Activated CD4-positive, alpha-beta T cell treated with anti-CD3 and anti-CD28 coated beads, Interleukin-2, amount 50 U/mL, for 48 hours (primary cell): ENCODE measurements around the gene BPIFA1.

Experiments
- DNase-seq, 2 experiments: peaks; one replicate each; pipeline ENCODE4 v3.0.0-alpha.2; 2020

Gene BPIFA1

DNA sequence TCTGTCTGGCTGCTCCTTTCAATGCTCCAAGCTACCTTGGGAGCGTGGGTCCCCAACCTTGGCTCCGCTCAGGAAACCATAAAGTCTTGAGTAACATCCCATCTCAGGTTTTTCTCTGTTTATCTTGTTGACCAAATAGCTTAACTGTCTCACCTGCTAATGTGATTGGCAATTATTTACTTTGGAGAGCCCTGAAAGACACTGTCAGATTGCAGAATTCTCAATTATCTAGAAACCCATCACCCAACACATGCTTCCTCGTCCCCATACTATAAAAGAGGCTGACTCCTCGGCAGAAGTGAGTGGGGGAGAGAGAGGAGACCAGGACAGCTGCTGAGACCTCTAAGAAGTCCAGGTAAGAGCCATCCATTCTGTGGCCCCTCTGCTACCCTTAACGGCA lies at the start of gene BPIFA1:
BPIFA1 (plus strand) TSS at position 301 of the 400 bp plus-strand sequence. CDS start 1,716 bp downstream, outside the sequence.
- DNase-seq = no peak

DNA sequence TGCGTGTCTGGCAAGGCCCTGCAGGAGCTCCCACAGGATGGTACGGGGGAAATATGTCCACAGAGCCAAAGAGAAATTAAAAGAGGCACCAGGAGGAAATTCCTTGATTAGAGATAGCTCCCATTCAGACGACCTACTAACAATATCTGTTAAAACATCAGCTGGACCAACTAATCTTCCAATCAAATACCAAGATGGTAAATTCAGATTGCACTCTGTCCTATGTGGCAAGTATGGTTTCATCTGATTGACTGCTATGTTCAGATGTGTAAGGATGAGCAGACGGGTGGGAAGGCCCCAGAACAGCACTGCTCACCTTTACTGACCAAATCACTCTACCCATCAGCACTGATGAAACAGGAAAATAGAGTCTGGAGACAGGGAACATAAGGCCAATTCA lies 48.3 kb upstream of the BPIFA1 start:
- DNase-seq = no peak

DNA sequence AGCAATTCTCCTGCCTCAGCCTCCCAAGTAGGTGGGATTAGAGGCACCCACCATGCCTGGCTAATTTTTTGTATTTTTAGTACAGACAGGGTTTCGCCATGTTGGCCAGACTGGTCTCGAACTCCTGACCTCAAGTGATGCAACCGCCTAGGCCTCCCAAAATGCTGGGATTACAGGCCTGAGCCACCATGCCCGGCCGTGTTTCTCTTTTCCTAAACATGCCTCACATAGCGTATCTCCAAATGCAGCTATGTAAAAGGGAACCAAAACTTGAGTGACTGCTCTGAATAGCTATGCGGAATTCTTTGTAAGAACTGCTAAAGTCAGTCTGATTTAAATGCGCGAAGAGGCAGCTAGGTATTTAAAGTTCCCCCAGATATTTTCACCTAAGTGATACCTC lies 47.4 kb upstream of the BPIFA1 start:
- no peak for DNase-seq

DNA sequence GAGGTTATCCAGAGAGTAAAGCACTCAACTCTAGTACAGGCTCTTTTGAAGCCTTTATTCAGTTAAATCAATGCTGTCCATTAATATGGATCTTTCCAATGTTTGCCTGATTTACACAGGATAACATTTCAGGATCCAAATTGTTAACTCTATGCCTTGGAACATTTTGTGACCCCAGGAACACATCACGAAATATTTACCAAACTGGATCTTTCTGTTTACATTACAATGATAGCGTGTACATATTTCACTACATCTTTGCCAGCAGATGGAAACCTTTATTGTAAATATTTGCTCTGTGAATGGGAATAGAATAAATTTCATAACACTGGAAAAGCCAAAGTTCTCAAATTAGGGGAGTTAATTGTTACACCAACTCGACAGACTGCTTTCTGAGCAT lies 44.3 kb upstream of the BPIFA1 start:
- DNase-seq = no peak

DNA sequence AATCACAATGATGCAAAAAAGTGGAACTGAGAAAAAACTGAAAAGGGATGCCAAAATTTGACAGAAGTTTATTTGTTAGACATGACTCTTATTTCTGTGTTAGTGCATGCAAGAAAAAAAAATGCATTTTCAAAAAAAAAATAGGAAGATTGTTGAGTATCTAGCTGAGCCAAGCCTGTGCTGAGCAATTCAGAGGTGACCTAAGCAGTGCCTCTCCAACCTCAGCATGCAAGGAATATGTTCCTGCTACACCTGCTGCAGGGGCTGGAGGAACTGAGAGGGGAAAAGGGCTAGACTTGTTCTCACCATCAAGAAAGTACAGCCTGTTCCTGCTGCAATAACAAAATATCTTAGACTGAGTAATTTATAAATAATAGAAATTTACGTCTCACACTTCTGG lies 43.8 kb upstream of the BPIFA1 start:
- DNase-seq = no peak

DNA sequence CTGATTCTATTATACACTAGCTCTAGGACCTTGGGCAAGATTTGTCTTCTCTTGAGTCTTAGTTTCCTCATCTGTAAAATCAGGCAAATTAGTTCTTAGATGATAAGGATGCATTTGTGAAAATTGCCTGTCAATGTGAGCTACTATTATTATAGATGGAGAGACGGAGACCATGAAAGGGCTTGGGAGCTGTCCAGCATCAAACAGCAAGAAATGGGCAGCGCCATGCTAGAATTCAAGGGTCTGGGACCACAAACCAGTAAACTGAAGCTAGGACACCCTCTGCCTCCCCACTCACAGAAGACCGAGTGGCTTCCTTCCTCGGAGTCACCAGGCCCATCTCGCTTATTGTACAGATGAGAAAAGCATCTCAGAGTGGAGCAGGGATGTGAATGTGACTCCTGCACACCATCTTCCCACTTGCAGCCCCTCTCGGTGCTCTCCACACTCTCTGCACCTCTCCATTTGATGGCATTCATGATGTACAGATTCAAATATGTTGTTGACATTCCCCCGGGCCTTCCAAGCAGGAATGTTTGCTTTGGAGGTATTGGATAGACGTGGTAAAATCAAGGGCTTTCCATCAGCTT lies 42.8 kb upstream of the BPIFA1 start:
- DNase-seq = no peak

DNA sequence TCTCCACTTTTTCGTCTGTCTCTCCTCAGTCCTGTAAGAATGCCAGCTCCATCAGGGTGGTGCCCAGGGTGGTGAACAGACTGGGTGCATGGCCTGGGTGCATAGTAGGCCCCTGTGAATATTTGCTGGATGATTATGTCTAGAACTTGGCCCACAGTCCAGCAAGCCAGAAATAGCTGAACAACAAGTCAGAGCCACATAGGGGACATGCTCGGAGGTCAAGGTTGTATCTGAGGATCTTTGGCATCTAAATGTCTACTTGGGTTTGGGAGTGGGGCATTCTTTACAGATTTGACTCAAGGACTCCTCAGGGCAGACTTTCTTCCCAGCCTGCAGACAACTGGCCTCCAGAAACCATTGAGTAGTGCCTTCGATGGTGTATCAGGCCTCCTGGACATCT lies 36.8 kb upstream of the BPIFA1 start:
- DNase-seq = no peak

DNA sequence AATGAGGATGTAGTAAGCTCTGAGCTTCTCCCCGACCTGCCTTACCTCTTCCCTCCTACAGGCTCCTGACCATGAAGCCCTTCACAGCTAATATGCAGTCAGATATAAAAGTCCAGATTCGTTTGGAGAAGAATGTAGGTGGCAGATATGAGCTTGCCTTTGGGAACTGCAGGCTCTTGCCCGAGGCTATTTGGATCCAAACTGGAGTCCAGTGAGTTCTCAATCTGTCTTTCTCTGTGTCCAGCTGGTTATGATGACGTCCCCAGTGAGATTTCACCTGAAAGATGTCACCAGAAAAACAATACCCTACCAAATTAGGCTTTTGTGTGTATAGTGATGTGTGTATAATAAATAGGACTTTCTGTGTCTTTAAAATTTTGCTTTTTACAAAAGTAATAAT lies 33.3 kb upstream of the BPIFA1 start:
- DNase-seq = no peak

DNA sequence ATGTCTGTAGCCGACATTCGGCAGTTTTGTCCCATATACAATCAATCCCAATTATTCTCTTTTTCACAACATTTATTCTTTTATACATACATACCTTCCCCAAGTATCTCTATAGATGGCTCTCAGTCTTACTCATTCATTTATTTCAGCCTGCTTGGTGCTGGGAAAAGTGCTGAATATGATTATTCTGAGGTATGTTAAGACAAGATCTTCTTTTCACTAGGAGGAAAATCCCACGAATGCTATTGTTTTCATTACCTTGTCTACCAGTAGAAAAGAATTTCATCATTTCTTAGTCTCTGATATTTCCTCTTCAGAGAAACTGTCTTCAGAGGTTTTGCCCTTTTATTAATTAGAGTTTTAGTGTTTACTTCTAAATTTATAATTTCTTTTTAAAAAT lies 32.4 kb upstream of the BPIFA1 start:
- DNase-seq = no peak

DNA sequence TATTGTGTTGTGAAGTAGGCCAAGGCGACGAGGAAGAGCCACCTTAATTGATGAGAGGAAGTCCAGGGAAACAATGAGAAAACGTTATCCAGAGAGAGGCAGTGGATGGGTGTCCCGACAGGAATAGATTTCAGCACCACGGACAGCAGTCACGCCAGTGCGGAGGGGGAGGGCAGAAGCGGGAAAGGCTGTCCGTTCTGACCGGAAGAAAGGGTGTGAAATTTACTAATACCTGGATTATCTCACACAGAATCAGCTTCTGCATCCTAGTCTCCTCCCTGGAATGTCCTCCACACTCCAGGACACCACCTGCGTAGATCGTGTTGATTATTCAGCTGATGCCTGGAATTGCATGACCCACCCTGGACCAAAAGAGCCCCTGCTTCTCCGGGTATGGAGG lies 26.0 kb upstream of the BPIFA1 start:
- peak; percentile 43 to 59 for DNase-seq

DNA sequence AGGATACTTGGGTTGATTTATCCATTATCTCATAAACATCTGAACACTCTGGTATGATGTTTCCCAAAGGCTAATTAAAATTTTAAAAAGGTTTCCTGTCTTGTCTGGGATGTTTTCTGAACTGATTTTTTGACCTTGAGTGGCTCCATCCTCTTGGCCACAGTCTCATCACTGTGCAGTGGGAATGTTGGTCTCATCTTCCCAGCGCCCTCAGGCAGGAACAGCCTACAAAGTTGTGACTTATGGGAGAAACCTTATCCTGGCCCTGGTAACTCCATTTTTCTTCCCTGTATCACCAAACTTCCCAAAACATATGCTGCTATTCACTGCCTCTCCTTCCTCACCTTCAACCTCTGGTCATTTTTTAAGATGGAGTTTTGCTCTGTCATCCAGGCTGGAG lies 25.4 kb upstream of the BPIFA1 start:
- no peak for DNase-seq

DNA sequence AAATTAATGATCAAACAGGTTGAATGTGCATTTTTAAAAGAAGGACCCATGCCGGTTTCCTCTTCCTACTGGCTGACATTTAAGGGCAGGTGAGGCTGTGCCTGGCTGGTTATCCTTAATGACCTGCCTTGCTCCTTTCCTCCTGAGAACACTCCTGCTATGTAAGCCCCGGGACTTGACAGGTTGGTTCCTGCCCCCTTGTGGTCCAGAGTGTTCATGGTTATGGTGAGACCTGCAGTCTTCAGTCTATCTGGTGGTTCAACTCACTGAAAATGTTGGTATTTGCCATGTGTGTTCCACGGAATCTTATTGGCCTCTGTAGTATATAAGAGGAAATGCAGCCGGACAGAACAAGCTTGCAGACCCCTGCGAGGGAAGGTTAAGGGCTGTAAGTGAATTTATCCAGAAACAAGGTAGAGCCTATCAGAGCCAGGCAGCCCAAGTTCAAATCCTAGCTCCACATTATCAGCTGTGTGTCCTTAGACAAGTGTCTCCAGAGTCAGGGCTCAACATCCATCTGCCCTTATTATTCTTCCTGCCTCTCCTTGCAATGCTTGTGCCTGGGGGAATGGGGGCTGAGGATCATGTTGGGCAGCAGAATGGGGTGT lies 23.9 kb upstream of the BPIFA1 start:
- peak; percentile 8 to 37 for DNase-seq

DNA sequence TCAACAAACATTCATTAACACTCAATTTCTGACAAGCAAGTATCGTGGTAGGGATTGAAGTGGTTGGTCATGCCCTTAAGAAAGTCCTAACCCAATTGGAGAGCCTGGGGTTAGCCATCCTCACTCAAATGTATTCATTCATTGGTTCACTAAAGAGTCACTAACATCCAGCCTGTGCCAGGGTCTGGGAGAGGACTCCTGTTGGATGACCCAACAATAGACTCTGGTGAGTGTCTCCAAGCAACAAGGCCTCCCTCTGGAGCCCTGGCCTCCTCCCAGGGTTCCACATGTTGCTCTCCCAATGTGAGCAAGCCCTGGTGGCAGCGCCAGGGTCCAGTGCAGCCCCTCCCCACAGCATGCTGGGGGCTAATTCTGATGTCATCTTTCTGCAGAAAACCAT lies 18.7 kb upstream of the BPIFA1 start, which contains the start of gene BPIFA3:
BPIFA3 (plus strand) TSS at position 301 of the 400 bp plus-strand sequence. CDS start 185 bp downstream, outside the sequence.
- DNase-seq = no peak

DNA sequence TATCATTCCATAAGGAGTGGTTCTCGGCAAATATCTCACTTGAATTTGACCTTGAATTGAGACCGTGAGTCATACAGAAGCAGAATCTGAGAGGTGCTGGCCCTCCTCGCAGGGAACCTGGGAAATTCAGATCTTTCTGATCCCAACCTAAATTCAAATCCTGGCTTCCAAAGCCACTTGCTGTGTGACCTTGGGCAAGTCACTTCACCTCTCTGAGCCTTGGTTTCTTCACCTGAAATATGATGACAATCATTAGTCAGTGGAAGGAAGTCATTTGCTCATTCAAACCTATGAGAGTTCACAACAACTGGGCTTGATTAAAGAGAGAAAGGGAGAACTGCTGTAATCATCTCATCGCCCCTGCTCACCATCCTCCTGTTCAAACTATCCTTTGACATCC lies 11.4 kb upstream of the BPIFA1 start:
- DNase-seq = no peak

DNA sequence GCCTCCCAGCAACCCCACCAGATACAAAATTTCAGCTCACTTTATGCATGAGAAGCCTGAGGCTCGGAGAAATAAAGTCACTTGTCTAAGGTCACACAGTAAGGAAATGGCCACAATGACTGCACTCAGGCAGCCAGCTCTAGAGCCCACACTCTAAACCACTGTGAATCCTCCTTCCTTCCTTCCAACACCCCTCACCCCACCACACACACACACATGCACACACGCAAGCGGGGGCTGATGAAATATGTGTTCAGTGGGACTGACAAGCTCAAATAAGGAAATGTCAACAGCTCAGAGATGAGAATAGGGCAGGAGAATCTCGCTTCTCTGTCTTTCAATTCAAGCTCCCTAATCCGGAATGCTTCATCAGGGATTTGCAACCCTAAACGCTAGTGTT lies 6.0 kb upstream of the BPIFA1 start:
- DNase-seq = no peak

DNA sequence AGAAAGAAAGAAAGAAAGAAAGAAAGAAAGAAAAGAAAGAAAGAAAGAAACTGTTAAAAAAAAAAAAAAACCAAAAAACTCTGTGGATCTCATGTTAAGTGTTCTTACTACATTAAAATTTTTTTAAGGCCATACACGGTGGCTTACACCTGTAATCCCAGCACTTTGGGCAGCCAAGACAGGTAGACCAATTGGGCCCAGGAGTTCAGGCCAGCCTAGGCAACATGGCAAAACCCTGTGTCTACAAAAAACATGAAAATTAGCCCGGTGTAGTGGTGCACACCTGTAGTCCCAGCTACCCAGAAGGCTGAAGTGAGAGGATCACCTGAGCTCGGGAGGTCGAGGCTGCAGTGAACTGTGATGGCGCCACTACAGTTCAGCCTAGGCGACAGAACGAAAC lies 4.6 kb upstream of the BPIFA1 start:
- no peak for DNase-seq

DNA sequence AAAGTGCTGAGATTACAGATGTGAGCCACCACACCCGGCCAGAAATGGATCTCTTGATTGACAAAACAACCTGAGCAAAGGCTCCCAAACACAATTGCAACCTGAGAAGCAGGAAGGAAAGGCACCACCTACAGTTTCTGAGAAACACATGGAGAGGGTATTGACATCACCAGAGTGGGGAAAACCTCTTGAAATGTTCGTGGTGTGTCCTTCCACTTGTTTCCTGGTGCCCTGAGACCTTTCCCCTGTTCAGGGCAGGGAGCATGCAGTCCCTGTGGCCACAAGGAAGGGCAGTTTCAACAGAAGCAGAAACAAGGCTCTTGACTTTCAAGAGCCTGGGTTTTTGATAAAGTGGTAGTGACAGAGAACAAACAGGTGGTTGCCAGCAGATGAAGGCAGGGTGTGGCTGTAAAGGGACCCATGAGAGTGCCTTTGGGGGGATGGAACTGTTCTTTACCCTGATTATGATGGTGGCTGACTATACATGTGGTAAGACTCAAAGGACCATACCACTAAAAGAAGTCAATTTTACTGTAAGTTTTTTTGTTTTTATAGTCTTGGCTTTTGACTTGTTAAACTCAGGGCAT lies 3.2 kb upstream of the BPIFA1 start:
- DNase-seq = no peak

DNA sequence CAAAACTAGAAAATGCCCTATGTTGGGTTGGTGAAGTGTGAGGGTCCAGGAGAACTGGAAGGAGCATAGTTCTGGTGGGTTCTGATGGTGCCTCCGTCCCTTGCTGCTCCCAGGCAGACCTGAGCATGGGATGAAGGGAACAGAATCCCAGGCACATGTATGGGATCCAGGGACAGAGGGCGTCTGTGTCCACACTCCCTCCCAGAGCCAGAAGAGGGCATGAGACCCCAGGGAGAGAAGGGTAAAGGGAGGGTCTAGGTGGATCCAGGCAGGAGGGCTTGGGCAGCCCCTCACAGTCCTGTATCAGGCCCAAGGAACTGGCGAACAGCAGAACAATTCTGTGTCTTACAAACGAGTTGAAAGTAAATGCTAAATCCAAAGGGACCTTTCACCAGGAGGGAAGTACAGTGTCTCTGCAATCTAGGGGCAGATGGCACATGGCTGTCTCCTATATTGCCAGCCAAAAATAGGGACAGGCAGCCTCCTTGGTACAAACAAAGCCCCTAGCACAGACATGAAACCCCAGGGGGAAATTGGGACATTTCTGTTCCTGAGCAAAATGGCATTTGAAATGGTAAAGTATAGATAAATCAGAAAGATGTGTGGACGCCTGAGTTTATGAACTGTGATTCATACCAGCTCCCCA lies 2.5 kb upstream of the BPIFA1 start:
- DNase-seq = no peak

DNA sequence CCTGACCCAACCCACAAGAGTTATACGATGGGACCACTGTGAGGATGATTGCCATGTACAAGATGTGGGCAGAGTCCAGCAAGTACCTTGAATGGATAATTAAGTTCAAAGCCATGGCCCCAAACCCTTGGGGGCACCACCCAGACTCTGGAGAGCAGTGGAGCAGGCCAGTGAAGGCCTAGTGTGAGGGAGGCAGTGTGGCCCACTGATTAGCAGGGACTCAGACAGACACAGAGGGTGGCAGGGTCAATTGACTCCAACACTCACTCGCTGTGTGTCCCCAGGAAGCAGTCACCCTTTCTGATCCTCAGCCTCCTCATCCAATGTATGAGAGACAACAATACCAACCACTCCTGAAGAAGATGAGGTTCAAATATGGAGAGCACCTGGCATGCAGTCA lies 1.7 kb upstream of the BPIFA1 start:
- DNase-seq = no peak

DNA sequence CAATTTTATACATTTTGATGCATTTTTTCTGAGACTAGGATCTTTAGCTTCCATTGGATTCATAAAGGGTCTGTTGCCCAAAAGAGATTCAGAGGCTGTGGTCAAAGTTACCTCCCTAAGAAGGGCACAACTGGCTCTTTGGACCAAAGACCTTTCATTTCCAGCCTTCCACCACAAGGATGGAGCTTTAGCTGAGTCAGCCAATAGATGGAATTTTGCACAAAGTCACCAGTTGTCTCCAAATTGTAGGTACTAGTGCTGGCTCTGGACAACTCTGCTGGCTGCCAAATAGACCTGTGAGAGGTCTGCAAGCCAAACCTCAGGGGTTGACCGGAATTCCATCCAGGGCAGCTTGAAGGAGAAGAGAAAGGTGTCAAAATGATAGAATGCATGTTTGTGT lies 555 bp downstream of the BPIFA1 start:
- DNase-seq = no peak

DNA sequence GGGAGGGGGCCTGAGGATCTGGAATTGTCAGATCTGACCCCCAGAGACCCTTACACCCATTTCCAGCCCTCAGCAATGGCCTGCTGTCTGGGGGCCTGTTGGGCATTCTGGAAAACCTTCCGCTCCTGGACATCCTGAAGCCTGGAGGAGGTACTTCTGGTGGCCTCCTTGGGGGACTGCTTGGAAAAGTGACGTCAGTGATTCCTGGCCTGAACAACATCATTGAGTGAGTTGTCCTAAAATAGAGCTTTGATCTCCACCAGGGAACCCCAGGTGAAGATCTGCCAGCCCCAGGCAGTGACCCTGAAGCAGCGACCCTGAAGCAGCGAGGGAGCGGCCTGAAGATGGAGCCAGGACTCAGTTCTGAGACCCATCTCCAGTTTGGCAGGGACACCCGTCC lies 2.2 kb downstream of the BPIFA1 start:
- DNase-seq = no peak

DNA sequence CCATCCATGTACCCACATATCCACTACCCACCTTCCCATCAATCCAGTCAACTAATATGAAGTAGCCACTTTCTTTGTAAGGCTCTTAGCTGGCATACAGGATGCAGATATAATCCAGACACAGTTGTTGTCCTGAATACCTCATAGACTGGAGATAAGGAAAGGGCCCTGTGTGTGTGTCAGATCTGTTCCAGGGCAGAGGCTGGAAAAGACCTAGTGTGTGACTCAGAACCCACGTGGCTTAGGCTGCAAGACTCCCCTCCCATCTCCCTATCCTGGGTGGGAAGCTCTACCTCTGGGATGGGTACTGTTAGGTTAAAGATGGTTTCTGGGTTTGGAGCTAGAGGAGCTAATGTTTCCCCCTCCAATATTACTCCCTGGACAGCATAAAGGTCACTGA lies 3.6 kb downstream of the BPIFA1 start:
- no peak for DNase-seq

DNA sequence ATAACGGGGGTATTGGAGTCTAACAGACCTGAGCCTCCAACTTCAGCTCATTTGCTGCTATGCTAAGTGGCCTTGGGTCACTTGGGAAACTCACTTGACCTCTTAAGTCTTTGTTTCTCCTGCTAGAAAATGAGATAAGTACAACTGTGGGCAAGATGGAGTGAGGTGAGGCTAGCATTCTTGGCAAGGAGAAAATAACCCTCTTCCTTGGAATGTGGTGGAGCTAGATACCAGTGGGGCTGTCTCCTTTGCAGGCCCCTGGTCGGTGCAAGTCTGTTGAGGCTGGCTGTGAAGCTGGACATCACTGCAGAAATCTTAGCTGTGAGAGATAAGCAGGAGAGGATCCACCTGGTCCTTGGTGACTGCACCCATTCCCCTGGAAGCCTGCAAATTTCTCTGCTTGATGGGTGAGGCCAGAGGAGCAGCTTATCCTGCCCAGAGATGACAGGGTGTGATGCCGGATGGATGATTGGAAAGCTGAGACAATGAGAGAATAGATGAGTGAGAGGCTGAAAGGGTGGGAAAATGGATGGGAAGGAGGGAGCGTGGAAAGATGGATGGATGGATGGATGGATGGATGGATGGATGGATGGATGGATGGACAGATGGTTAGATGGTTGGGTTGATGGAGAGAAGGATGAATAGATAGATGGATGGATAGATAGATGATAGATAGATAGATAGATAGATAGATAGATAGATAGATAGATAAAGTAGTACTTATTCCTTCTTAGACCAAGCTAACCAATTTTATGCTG lies 4.4 kb downstream of the BPIFA1 start:
- no peak for DNase-seq

DNA sequence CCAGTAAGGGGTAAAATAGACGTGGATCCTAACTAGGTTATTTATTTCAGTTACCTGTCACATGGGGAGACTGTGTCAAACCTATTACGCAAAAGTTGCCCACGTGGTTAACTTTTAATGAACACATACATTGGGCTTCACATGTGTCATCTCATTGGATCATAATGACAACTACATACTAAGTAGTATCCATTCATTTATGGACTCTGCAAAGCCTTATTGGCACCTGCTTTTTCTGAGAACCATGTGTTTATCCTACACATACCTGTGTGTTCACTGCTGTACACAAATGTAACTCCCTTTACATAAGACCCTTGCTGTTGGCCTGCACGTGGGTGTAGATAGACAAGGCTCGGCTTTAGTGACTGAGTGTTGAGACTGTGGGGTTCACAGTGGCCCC lies 5.1 kb downstream of the BPIFA1 start:
- no peak for DNase-seq
